ENCODE results near the gene HS1BP3.

The HS1BP3 gene

GRCh38 chr2:20678780-20679179, 27.9 kb upstream of the HS1BP3 start:
- no peak for TF ChIP-seq EZH2 (IDR thresholded peaks at IDR 0.05; ENCODE audit: borderline replicate concordance, low read depth, low read length, severe bottlenecking)
- TF ChIP-seq CTCF (IDR thresholded peaks at IDR 0.05; ENCODE audit: borderline replicate concordance, extremely low read depth, low read length, poor library complexity, severe bottlenecking): no peak
- DNase-seq: no peak
- Histone ChIP-seq H3K9ac (ENCODE audit: low read depth, low read length) (no peak overlapping the region), H3K9me3 (ENCODE audit: insufficient read depth, low read length, severe bottlenecking) (no peaks in the 10 kb centered on the region), H3K27me3 (ENCODE audit: insufficient read depth, low read length, poor library complexity) (no peaks in the 10 kb centered on the region), H3K4me3 (ENCODE audit: low read depth in 1 of 2, low read length in 2 of 2) (no peak overlapping the region), H3K36me3 (ENCODE audit: insufficient read depth, low read length) (peaks cover 3% of the 10 kb centered on the region; the same call in 1 of the 2 replicates), H3K4me2 (ENCODE audit: insufficient read depth, low read length) (no peak overlapping the region), H3K79me2 (ENCODE audit: insufficient read depth, low read length) (no peaks in the 10 kb centered on the region), H2AFZ (ENCODE audit: low read depth, low read length) (no peak overlapping the region), H4K20me1 (ENCODE audit: insufficient read depth, low read length) (no peaks in the 10 kb centered on the region), H3K27ac (ENCODE audit: low read length) (no peak overlapping the region), H3K4me1 (ENCODE audit: insufficient read depth, low read length) (no peaks in the 10 kb centered on the region)
- ATAC-seq (ENCODE audit: insufficient read depth, low read depth): no peak

- Histone ChIP-seq H3K36me3 (ENCODE audit: insufficient read depth, low read length) (no peaks in the 10 kb centered on the region), H3K27ac (ENCODE audit: low read length) (no peak overlapping the region), H4K20me1 (ENCODE audit: insufficient read depth, low read length) (no peaks in the 10 kb centered on the region)
These were observed 27.1 kb upstream of the HS1BP3 start for GRCh38 chr2:20678086-20678395.

GRCh38 chr2:20677301-20678085, 26.6 kb upstream of the HS1BP3 start:
- H3K79me2 ChIP-seq (ENCODE audit: insufficient read depth, low read length): no peaks in the 10 kb centered on the region
- no peak overlapping the region for H3K4me3 ChIP-seq (ENCODE audit: low read depth in 1 of 2, low read length in 2 of 2)
- DNase-seq: no peak
- H3K36me3 ChIP-seq (ENCODE audit: insufficient read depth, low read length): no peaks in the 10 kb centered on the region
- H3K4me1 ChIP-seq (ENCODE audit: insufficient read depth, low read length): no peaks in the 10 kb centered on the region
- no peak overlapping the region for H3K4me2 ChIP-seq (ENCODE audit: insufficient read depth, low read length)
- no peak overlapping the region for H3K9ac ChIP-seq (ENCODE audit: low read depth, low read length)
- H2AFZ ChIP-seq (ENCODE audit: low read depth, low read length): no peak overlapping the region
- ATAC-seq (ENCODE audit: insufficient read depth, low read depth): no peak
- no peak overlapping the region for H3K27ac ChIP-seq (ENCODE audit: low read length)
- H4K20me1 ChIP-seq (ENCODE audit: insufficient read depth, low read length): no peaks in the 10 kb centered on the region
- TF ChIP-seq CTCF (IDR thresholded peaks at IDR 0.05; ENCODE audit: borderline replicate concordance, extremely low read depth, low read length, poor library complexity, severe bottlenecking): no peak
- TF ChIP-seq EZH2 (IDR thresholded peaks at IDR 0.05; ENCODE audit: borderline replicate concordance, low read depth, low read length, severe bottlenecking): no peak
- H3K9me3 ChIP-seq (ENCODE audit: insufficient read depth, low read length, severe bottlenecking): no peaks in the 10 kb centered on the region
- no peaks in the 10 kb centered on the region for H3K27me3 ChIP-seq (ENCODE audit: insufficient read depth, low read length, poor library complexity)

More at GRCh38 chr2:20678086-20678395, 27.1 kb upstream of the HS1BP3 start:
- Histone ChIP-seq H3K27me3 (ENCODE audit: insufficient read depth, low read length, poor library complexity) (no peaks in the 10 kb centered on the region), H2AFZ (ENCODE audit: low read depth, low read length) (no peak overlapping the region), H3K9ac (ENCODE audit: low read depth, low read length) (no peak overlapping the region), H3K4me1 (ENCODE audit: insufficient read depth, low read length) (no peaks in the 10 kb centered on the region), H3K79me2 (ENCODE audit: insufficient read depth, low read length) (no peaks in the 10 kb centered on the region), H3K4me3 (ENCODE audit: low read depth in 1 of 2, low read length in 2 of 2) (no peak overlapping the region), H3K9me3 (ENCODE audit: insufficient read depth, low read length, severe bottlenecking) (no peaks in the 10 kb centered on the region), H3K4me2 (ENCODE audit: insufficient read depth, low read length) (no peak overlapping the region)
- TF ChIP-seq CTCF (IDR thresholded peaks at IDR 0.05; ENCODE audit: borderline replicate concordance, extremely low read depth, low read length, poor library complexity, severe bottlenecking) (no peak), EZH2 (IDR thresholded peaks at IDR 0.05; ENCODE audit: borderline replicate concordance, low read depth, low read length, severe bottlenecking) (no peak)
- ATAC-seq (ENCODE audit: insufficient read depth, low read depth): no peak
- DNase-seq: no peak

Data from DND-41 (cell line).